Measurements from ENCODE around the gene EHD1. TPM values are rescaled to one million over a fixed set of nuclear protein-coding genes. Genes with fewer than 3 reads are reported as not detected.

Gene EHD1
- total and polyA plus RNA-seq, 9 of the 15 experiments (the other 6 are each of a cell fraction or from before 2014, with no cell fraction given), result 0.46 to 65.0 (median 16.4) TPM

DNA sequence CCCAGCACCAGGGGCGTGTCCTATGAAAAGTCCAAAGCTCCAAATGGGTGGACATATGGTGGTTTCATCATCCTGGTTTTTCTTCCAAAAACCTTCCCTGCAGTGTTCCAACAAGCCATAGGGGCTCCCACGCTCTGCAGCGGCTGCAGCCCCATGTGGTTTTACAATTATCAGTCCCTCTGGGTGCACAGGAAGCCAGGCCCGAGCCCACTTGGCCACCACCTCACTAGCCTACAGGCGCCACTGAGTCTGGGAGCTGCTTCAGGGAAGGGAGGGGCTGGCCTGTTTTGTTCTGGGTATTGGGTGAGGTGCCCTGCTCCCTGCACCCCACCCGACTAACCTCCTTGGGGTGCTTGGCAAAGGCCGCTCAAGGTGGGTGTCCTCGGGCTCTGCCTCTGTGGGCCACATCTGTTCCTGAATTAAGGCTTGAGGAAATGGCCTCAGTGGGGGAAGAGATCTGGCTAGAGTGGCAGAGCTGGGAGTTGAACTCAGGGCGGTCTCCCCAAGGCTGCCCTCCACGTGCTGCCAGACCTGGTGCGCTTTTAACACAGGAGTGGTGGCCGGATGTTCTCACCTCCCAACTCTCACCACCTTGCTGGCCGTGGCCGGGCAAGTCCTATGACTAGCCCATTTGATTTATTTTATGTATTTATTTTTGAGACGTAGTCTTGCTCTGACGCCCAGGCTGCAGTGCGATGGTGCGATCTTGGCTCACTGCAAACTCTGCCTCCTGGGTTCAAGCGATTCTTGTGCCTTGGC lies 28.6 kb downstream of the EHD1 start:
- peaks cover 39 to 83% of the 10 kb centered on the region in 2 experiments for H3K4me1 ChIP-seq (replicated peaks in 1 of 2; ENCODE audit: control insufficient read depth in 2 of 2, insufficient read depth in 2 of 2, low read length in 2 of 2)
- peak overlapping the region in 1 of 2 experiments; percentile 87; a peak in 2 of 4 replicates for H3K9ac ChIP-seq (ENCODE audit: insufficient read depth in 1 of 2, low read depth in 2 of 2, low read length in 2 of 2)
- no peak overlapping the region for H3K4me3 ChIP-seq
- no peaks in the 10 kb centered on the region for H3K27me3 ChIP-seq (ENCODE audit: control insufficient read depth in 2 of 2, insufficient read depth in 2 of 2, low read length in 2 of 2)
- CTCF ChIA-PET (ENCODE audit: low intra/inter-chr PET ratio), result interaction anchor here (3.7 kb wide), 1 partner anchor 44 kb away, joined by 39 read pairs; no protein-coding TSS in a partner anchor
- POLR2A ChIA-PET, result interaction anchor here (0.8 to 4.4 kb wide), 5 partner anchors 14 to 42 kb away, joined by 3 to 26 read pairs (median 11); partner anchors contain the start of gene EHD1
- H3K27ac ChIP-seq (ENCODE audit: extremely low read depth, low read depth, low read length), result no peak overlapping the region
- FAIRE-seq (no peak), DNase-seq (ENCODE audit: extremely low read depth in 1 of 4, low spot score in 3 of 4) (no peak), ATAC-seq (no peak)
- no peaks in the 10 kb centered on the region for H3K9me3 ChIP-seq (replicated peaks; ENCODE audit: control insufficient read depth, insufficient read depth, low read depth, low read length)
- peaks cover 18% of the 10 kb centered on the region; the same call in 2 of the 3 replicates for H3K36me3 ChIP-seq (ENCODE audit: control insufficient read depth, insufficient read depth, low read length)
- no peaks in the 10 kb centered on the region for H4K20me1 ChIP-seq (replicated peaks; ENCODE audit: control insufficient read depth, insufficient read depth, low read length)
- no TSS peak for BruUV-seq (replicated peaks)
- intact Hi-C loops (cut with micrococcal nuclease) (loop anchor here (5.0 to 10.0 kb wide), 2 partner anchors 263 to 405 kb away; partner anchors contain the start of gene TM7SF2), in situ Hi-C loops (cut with MboI) (loop anchor here (5.0 kb wide), 2 partner anchors 43 to 148 kb away; partner anchors contain the start of gene BATF2)
- no peak overlapping the region; the same call in 1 of the 2 replicates for H2AFZ ChIP-seq (ENCODE audit: low read depth, low read length)
- H3K4me2 ChIP-seq (ENCODE audit: insufficient read depth, low read length), result no peak overlapping the region
- H3K79me2 ChIP-seq (ENCODE audit: control insufficient read depth, insufficient read depth, low read length), result no peaks in the 10 kb centered on the region
- TF ChIP-seq, protein P1, sequence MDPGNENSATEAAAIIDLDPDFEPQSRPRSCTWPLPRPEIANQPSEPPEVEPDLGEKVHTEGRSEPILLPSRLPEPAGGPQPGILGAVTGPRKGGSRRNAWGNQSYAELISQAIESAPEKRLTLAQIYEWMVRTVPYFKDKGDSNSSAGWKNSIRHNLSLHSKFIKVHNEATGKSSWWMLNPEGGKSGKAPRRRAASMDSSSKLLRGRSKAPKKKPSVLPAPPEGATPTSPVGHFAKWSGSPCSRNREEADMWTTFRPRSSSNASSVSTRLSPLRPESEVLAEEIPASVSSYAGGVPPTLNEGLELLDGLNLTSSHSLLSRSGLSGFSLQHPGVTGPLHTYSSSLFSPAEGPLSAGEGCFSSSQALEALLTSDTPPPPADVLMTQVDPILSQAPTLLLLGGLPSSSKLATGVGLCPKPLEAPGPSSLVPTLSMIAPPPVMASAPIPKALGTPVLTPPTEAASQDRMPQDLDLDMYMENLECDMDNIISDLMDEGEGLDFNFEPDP (CRISPR knock-in tag; IDR thresholded peaks at IDR 0.05), result no peak
- TF ChIP-seq JUND (IDR thresholded peaks at IDR 0.05; ENCODE audit: borderline replicate concordance, low read depth, low read length) (0 out of 2 replicates have a peak, but pooled peaks have one; percentile 2), JUND (tag; IDR thresholded peaks at IDR 0.05; ENCODE audit: borderline replicate concordance, low read depth, low read length) (no peak), RNF2 (IDR thresholded peaks at IDR 0.05) (no peak), MYC (IDR thresholded peaks at IDR 0.05; ENCODE audit: low read depth, low read length) (peak; percentile 65), MYC (CRISPR knock-in tag; IDR thresholded peaks at IDR 0.05; ENCODE audit: borderline replicate concordance, low read depth) (no peak), NFE2L1 (tag; IDR thresholded peaks at IDR 0.05; ENCODE audit: borderline replicate concordance, low read depth) (no peak), RAD21 (CRISPR knock-in tag; conservative IDR thresholded peaks at IDR 0.05 in 1 of 2, IDR thresholded peaks at IDR 0.05 in 1 of 2) (peak; percentile 14 to 38; a peak in 3 of 4 replicates), MEF2A (IDR thresholded peaks at IDR 0.05; ENCODE audit: control insufficient read depth, low read depth, low read length) (no peak), POLR2G (IDR thresholded peaks at IDR 0.05; ENCODE audit: low read depth, low read length) (peak; percentile 41; the same call in 1 of the 2 replicates), SMAD4 (CRISPR knock-in tag; conservative IDR thresholded peaks at IDR 0.05) (peak; percentile 19; the same call in 1 of the 2 replicates)
- TF ChIP-seq, protein P2, sequence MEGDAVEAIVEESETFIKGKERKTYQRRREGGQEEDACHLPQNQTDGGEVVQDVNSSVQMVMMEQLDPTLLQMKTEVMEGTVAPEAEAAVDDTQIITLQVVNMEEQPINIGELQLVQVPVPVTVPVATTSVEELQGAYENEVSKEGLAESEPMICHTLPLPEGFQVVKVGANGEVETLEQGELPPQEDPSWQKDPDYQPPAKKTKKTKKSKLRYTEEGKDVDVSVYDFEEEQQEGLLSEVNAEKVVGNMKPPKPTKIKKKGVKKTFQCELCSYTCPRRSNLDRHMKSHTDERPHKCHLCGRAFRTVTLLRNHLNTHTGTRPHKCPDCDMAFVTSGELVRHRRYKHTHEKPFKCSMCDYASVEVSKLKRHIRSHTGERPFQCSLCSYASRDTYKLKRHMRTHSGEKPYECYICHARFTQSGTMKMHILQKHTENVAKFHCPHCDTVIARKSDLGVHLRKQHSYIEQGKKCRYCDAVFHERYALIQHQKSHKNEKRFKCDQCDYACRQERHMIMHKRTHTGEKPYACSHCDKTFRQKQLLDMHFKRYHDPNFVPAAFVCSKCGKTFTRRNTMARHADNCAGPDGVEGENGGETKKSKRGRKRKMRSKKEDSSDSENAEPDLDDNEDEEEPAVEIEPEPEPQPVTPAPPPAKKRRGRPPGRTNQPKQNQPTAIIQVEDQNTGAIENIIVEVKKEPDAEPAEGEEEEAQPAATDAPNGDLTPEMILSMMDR (IDR thresholded peaks at IDR 0.05 in 2 of 3, conservative IDR thresholded peaks at IDR 0.05 in 1 of 3; ENCODE audit: insufficient read depth in 2 of 3, low read depth in 1 of 3, low read length in 3 of 3), result peak in 2 of 3 experiments; percentile 41 to 51; a peak in 4 of 6 replicates
- TF ChIP-seq, protein P3, sequence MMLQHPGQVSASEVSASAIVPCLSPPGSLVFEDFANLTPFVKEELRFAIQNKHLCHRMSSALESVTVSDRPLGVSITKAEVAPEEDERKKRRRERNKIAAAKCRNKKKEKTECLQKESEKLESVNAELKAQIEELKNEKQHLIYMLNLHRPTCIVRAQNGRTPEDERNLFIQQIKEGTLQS (IDR thresholded peaks at IDR 0.05), result peak; percentile 25; the same call in 1 of the 2 replicates
- TF ChIP-seq, protein P3 (CRISPR knock-in tag; conservative IDR thresholded peaks at IDR 0.05), result no peak
- no peaks in the 10 kb centered on the region for H3K9me1 ChIP-seq (ENCODE audit: control insufficient read depth, insufficient read depth, low read length)
- WGBS (ENCODE audit: insufficient coverage, low coverage, missing lambda C conversion rate), result 84% methylated on average over 19 of the region's 19 CpGs

All from K562 (cell line).